ENCODE data around the gene ZNF148.

The ZNF148 gene

GRCh38 chr3:125289429-125289981, 85.6 kb downstream of the ZNF148 start:
- in situ Hi-C loops (cut with MboI; ENCODE audit: low sequenced_read_pairs) = no loop called here

- in situ Hi-C loops (cut with MboI; ENCODE audit: low sequenced_read_pairs) = no loop called here
Measured at GRCh38 chr3:125287248-125287647, 87.9 kb downstream of the ZNF148 start.

GRCh38 chr3:125281381-125281780, 93.7 kb downstream of the ZNF148 start:
- in situ Hi-C loops (cut with MboI; ENCODE audit: low sequenced_read_pairs) = no loop called here

- in situ Hi-C loops (cut with MboI; ENCODE audit: low sequenced_read_pairs) = no loop called here
Measured at GRCh38 chr3:125280668-125281361, 94.3 kb downstream of the ZNF148 start.

- in situ Hi-C loops (cut with MboI; ENCODE audit: low sequenced_read_pairs) = no loop called here
Measured at GRCh38 chr3:125278155-125278554, 97.0 kb downstream of the ZNF148 start.

- in situ Hi-C loops (cut with MboI; ENCODE audit: low sequenced_read_pairs) = no loop called here
Measured at GRCh38 chr3:125271127-125271526, 104.0 kb downstream of the ZNF148 start.

GRCh38 chr3:125267460-125267859, 107.7 kb downstream of the ZNF148 start:
- in situ Hi-C loops (cut with MboI; ENCODE audit: low sequenced_read_pairs) = no loop called here

- in situ Hi-C loops (cut with MboI; ENCODE audit: low sequenced_read_pairs) = no loop called here
Measured at GRCh38 chr3:125266971-125267370, 108.2 kb downstream of the ZNF148 start.

GRCh38 chr3:125262161-125262560, 113.0 kb downstream of the ZNF148 start:
- in situ Hi-C loops (cut with MboI; ENCODE audit: low sequenced_read_pairs) = no loop called here

- in situ Hi-C loops (cut with MboI; ENCODE audit: low sequenced_read_pairs) = no loop called here
Measured at GRCh38 chr3:125261031-125261430, 114.1 kb downstream of the ZNF148 start.

- in situ Hi-C loops (cut with MboI; ENCODE audit: low sequenced_read_pairs) = no loop called here
Measured at GRCh38 chr3:125260158-125260557, 115.0 kb downstream of the ZNF148 start.

GRCh38 chr3:125257536-125257935, 117.6 kb downstream of the ZNF148 start:
- in situ Hi-C loops (cut with MboI; ENCODE audit: low sequenced_read_pairs) = no loop called here

GRCh38 chr3:125256675-125257074, 118.5 kb downstream of the ZNF148 start:
- in situ Hi-C loops (cut with MboI; ENCODE audit: low sequenced_read_pairs) = no loop called here

- in situ Hi-C loops (cut with MboI; ENCODE audit: low sequenced_read_pairs) = no loop called here
Measured at GRCh38 chr3:125250973-125251372, 124.2 kb downstream of the ZNF148 start.

GRCh38 chr3:125246237-125246636, 128.9 kb downstream of the ZNF148 start:
- in situ Hi-C loops (cut with MboI; ENCODE audit: low sequenced_read_pairs) = no loop called here

GRCh38 chr3:125245521-125245920, 129.6 kb downstream of the ZNF148 start:
- in situ Hi-C loops (cut with MboI; ENCODE audit: low sequenced_read_pairs) = no loop called here

GRCh38 chr3:125240496-125240895, 134.6 kb downstream of the ZNF148 start:
- in situ Hi-C loops (cut with MboI; ENCODE audit: low sequenced_read_pairs) = no loop called here

GRCh38 chr3:125239266-125239665, 135.9 kb downstream of the ZNF148 start:
- in situ Hi-C loops (cut with MboI; ENCODE audit: low sequenced_read_pairs) = no loop called here

- in situ Hi-C loops (cut with MboI; ENCODE audit: low sequenced_read_pairs) = no loop called here
Measured at GRCh38 chr3:125238759-125239158, 136.4 kb downstream of the ZNF148 start.

- in situ Hi-C loops (cut with MboI; ENCODE audit: low sequenced_read_pairs) = no loop called here
Measured at GRCh38 chr3:125236331-125236903, 138.7 kb downstream of the ZNF148 start.

- in situ Hi-C loops (cut with MboI; ENCODE audit: low sequenced_read_pairs) = no loop called here
Measured at GRCh38 chr3:125234831-125235230, 140.3 kb downstream of the ZNF148 start.

GRCh38 chr3:125232401-125232800, 142.7 kb downstream of the ZNF148 start:
- in situ Hi-C loops (cut with MboI; ENCODE audit: low sequenced_read_pairs) = no loop called here

Data from HL-60/S4 treated with retinoic acid at 250 ng/mL for 4 days and 3 days (cell line).